K562 (cell line): ENCODE data around the gene CALM3. TPM values are rescaled to one million over a fixed set of nuclear protein-coding genes. Genes with fewer than 3 reads are reported as not detected.

Source experiments
- BHLHE40 ChIP-seq: IDR thresholded peaks from 2 replicates; pipeline ENCODE4 v1.6.1; 2011; ENCODE audit warnings: low read length, improper control_type of control experiment
- BRF1 ChIP-seq: IDR thresholded peaks from 3 replicates; pipeline ENCODE4 v1.6.1; 2011; ENCODE audit warnings: borderline replicate concordance, mild to moderate bottlenecking; ENCODE audit not compliant: insufficient read length; ENCODE audit errors: extremely low read depth
- CTBP1 ChIP-seq: fragments of 450-650 bp; IDR thresholded peaks from 2 replicates; pipeline ENCODE4 v1.6.1; 2016; ENCODE audit warnings: borderline replicate concordance
- ELF4 ChIP-seq: fragments of 450-650 bp; formaldehyde crosslinking; IDR thresholded peaks from 2 replicates; pipeline ENCODE4 v1.4.0; 2022; ENCODE audit warnings: missing genetic modification characterization
- JUNB ChIP-seq: fragments of 450-650 bp; formaldehyde crosslinking; conservative IDR thresholded peaks from 2 replicates; pipeline ENCODE4 v1.4.0; 2020; ENCODE audit warnings: mild to moderate bottlenecking
- KLF13 ChIP-seq: fragments of 450-650 bp; IDR thresholded peaks from 2 replicates; pipeline ENCODE4 v1.6.1; 2016; ENCODE audit warnings: missing genetic modification characterization, low read depth, mild to moderate bottlenecking, missing compliant biosample characterization, moderate library complexity, borderline replicate concordance
- MED1 ChIP-seq: sonication (generic); formaldehyde crosslinking; IDR thresholded peaks from 2 replicates; pipeline ENCODE4 v1.8.1; 2023; ENCODE audit warnings: missing genetic modification reagents, borderline replicate concordance
- NEUROD1 ChIP-seq: fragments of 150-350 bp; IDR thresholded peaks from 2 replicates; pipeline ENCODE4 v1.6.1; 2014; ENCODE audit warnings: borderline replicate concordance, low read length, low read depth; ENCODE audit not compliant: partially characterized antibody
- SMARCA5 ChIP-seq: fragments of 450-650 bp; IDR thresholded peaks from 2 replicates; pipeline ENCODE4 v1.6.1; 2016
- SNIP1 ChIP-seq: fragments of 450-650 bp; IDR thresholded peaks from 2 replicates; pipeline ENCODE4 v1.7.1; 2017; ENCODE audit warnings: low read depth, mild to moderate bottlenecking
- STAT5B ChIP-seq: fragments of 250-450 bp; sonication (Bioruptor Pico); IDR thresholded peaks from 2 replicates; pipeline ENCODE4 v1.8.0; 2021; ENCODE audit warnings: mild to moderate bottlenecking, inconsistent platforms
- TAL1 ChIP-seq: fragments of 450-650 bp; IDR thresholded peaks from 2 replicates; pipeline ENCODE4 v1.6.1; 2016; ENCODE audit warnings: mild to moderate bottlenecking
- ZNF143 ChIP-seq: sonication (generic); formaldehyde crosslinking; IDR thresholded peaks from 2 replicates; pipeline ENCODE4 v1.9.0; 2022; ENCODE audit warnings: mild to moderate bottlenecking, missing genetic modification reagents
- ZNF282 ChIP-seq: sonication (generic); formaldehyde crosslinking; IDR thresholded peaks from 2 replicates; pipeline ENCODE4 v1.8.1; 2023; ENCODE audit warnings: missing genetic modification reagents
- ZNF57 ChIP-seq: fragments of 450-650 bp; formaldehyde crosslinking; IDR thresholded peaks from 2 replicates; pipeline ENCODE4 v1.4.0; 2020; ENCODE audit warnings: mild to moderate bottlenecking, moderate library complexity
- ZNF77 ChIP-seq: fragments of 250-450 bp; sonication (Bioruptor Pico); IDR thresholded peaks from 2 replicates; pipeline ENCODE4 v1.5.0; 2020
- polyA plus RNA-seq, 8 experiments: library from polyadenylated mRNA; depleted of rRNA in 4 of 8; stranded (reverse) in 5 of 8; unstranded in 3 of 8; fragments of >200 nt; fragmentation: Nextera tagmentation in 2 of 8; fragmentation: Illumina TruSeq in 1 of 8; extraction: Ambion mirVana in 2 of 8; extraction: Trizol in 1 of 8; gene quantifications; 2 replicates each; pipeline versions ENCODE4 v1.2.1 to v1.2.3, GENCODE V29; 2011 to 2014; ENCODE audit warnings: inconsistent platforms in 1 of 8, missing spikeins in 1 of 8
- total RNA-seq, 7 experiments: library from RNA; depleted of rRNA in 6 of 7; stranded (reverse); fragments of >200 nt in 6 of 7; fragmentation: Illumina TruSeq in 2 of 7; extraction: Trizol in 2 of 7; gene quantifications; 2 replicates each; pipeline versions ENCODE4 v1.2.1 to v1.2.3, GENCODE V29; 2011 to 2021; ENCODE audit warnings: low replicate concordance in 1 of 7
- TF ChIP-seq, protein P1 (sequence below): sonication (generic); formaldehyde crosslinking; IDR thresholded peaks from 2 replicates; pipeline ENCODE4 v1.8.1; 2023; ENCODE audit warnings: missing genetic modification reagents, mild to moderate bottlenecking, borderline replicate concordance
- TF ChIP-seq, protein P2 (sequence below): fragments of 150-350 bp; IDR thresholded peaks from 2 replicates; pipeline ENCODE4 v1.6.1; 2014; ENCODE audit warnings: low read depth, mild to moderate bottlenecking, low read length, borderline replicate concordance
- TF ChIP-seq, protein P3 (sequence below): fragments of 450-650 bp; IDR thresholded peaks from 2 replicates; pipeline ENCODE4 v1.6.1; 2016; ENCODE audit warnings: antibody characterized with exemption

Gene CALM3
- total and polyA plus RNA-seq, 9 of the 15 experiments (the other 6 are each of a cell fraction or from before 2014, with no cell fraction given): 34.6 to 350 (median 156) TPM

DNA sequence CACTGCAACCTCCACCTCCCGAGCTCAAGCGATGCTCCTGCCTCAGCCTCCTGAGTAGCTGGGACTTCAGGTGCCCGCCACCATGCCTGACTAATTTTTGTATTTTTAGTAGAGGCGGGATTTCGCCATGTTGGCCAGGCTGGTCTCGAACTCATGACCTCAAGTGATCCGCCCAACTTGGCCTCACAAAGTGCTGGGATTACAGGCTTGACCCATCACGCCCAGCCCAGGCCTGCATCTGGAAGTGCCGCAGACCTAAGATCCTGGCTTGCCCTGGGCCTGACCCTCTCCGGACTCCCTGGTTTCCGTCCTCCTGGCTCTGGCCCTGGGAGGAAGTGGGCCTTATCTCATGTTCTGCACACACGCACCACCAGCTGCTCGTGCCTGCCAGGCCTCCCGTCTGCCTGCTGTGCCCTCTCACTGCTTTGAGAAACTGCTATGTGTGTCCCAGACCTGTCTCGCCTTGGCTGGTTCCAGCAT is 28.5 kb downstream of the CALM3 start (continued):
- TF ChIP-seq, protein P1, sequence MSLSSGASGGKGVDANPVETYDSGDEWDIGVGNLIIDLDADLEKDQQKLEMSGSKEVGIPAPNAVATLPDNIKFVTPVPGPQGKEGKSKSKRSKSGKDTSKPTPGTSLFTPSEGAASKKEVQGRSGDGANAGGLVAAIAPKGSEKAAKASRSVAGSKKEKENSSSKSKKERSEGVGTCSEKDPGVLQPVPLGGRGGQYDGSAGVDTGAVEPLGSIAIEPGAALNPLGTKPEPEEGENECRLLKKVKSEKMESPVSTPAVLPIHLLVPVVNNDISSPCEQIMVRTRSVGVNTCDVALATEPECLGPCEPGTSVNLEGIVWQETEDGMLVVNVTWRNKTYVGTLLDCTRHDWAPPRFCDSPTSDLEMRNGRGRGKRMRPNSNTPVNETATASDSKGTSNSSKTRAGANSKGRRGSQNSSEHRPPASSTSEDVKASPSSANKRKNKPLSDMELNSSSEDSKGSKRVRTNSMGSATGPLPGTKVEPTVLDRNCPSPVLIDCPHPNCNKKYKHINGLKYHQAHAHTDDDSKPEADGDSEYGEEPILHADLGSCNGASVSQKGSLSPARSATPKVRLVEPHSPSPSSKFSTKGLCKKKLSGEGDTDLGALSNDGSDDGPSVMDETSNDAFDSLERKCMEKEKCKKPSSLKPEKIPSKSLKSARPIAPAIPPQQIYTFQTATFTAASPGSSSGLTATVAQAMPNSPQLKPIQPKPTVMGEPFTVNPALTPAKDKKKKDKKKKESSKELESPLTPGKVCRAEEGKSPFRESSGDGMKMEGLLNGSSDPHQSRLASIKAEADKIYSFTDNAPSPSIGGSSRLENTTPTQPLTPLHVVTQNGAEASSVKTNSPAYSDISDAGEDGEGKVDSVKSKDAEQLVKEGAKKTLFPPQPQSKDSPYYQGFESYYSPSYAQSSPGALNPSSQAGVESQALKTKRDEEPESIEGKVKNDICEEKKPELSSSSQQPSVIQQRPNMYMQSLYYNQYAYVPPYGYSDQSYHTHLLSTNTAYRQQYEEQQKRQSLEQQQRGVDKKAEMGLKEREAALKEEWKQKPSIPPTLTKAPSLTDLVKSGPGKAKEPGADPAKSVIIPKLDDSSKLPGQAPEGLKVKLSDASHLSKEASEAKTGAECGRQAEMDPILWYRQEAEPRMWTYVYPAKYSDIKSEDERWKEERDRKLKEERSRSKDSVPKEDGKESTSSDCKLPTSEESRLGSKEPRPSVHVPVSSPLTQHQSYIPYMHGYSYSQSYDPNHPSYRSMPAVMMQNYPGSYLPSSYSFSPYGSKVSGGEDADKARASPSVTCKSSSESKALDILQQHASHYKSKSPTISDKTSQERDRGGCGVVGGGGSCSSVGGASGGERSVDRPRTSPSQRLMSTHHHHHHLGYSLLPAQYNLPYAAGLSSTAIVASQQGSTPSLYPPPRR: 0 out of 2 replicates have a peak, but pooled peaks have one; percentile 55
- TF ChIP-seq STAT5B (CRISPR knock-in tag) (no peak), BRF1 (no peak), SMARCA5 (peak; percentile 42; the same call in 1 of the 2 replicates), ZNF57 (CRISPR knock-in tag) (no peak), ZNF143 (CRISPR knock-in tag) (no peak), TAL1 (peak; percentile 54), ZNF77 (CRISPR knock-in tag) (no peak), ZNF282 (CRISPR knock-in tag) (no peak), MED1 (CRISPR knock-in tag) (no peak), CTBP1 (peak; percentile 49; the same call in 1 of the 2 replicates), KLF13 (tag) (no peak), SNIP1 (no peak), NEUROD1 (no peak), BHLHE40 (peak; percentile 92), ELF4 (CRISPR knock-in tag) (no peak), JUNB (CRISPR knock-in tag) (no peak)
- TF ChIP-seq, protein P2, sequence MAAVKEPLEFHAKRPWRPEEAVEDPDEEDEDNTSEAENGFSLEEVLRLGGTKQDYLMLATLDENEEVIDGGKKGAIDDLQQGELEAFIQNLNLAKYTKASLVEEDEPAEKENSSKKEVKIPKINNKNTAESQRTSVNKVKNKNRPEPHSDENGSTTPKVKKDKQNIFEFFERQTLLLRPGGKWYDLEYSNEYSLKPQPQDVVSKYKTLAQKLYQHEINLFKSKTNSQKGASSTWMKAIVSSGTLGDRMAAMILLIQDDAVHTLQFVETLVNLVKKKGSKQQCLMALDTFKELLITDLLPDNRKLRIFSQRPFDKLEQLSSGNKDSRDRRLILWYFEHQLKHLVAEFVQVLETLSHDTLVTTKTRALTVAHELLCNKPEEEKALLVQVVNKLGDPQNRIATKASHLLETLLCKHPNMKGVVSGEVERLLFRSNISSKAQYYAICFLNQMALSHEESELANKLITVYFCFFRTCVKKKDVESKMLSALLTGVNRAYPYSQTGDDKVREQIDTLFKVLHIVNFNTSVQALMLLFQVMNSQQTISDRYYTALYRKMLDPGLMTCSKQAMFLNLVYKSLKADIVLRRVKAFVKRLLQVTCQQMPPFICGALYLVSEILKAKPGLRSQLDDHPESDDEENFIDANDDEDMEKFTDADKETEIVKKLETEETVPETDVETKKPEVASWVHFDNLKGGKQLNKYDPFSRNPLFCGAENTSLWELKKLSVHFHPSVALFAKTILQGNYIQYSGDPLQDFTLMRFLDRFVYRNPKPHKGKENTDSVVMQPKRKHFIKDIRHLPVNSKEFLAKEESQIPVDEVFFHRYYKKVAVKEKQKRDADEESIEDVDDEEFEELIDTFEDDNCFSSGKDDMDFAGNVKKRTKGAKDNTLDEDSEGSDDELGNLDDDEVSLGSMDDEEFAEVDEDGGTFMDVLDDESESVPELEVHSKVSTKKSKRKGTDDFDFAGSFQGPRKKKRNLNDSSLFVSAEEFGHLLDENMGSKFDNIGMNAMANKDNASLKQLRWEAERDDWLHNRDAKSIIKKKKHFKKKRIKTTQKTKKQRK: no peak
- TF ChIP-seq, protein P3, sequence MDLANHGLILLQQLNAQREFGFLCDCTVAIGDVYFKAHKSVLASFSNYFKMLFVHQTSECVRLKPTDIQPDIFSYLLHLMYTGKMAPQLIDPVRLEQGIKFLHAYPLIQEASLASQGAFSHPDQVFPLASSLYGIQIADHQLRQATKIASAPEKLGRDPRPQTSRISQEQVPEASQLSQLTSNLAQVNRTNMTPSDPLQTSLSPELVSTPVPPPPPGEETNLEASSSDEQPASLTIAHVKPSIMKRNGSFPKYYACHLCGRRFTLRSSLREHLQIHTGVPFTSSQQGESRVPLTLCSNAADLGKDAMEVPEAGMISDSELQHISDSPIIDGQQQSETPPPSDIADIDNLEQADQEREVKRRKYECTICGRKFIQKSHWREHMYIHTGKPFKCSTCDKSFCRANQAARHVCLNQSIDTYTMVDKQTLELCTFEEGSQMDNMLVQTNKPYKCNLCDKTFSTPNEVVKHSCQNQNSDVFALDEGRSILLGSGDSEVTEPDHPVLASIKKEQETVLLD: peak; percentile 59; the same call in 1 of the 2 replicates
